SK-N-SH treated with all-trans-retinoic acid at 6 μM for 48 hours (cell line): ENCODE measurements around the gene ROPN1.
"Not testable (repeated sequence)": the region's sequence is repeated elsewhere in the genome, so short reads cannot be mapped to it uniquely, and the experiment has no call there.

ENCODE experiments used
- ATAC-seq: fragments of 200-7000 bp; cut with Tn5 transposase; 3 replicates; pipeline ENCODE4 v1.9.1; 2020; ENCODE audit warnings: mild to moderate bottlenecking, moderate library complexity
- CSDC2 ChIP-seq: fragments of 250-450 bp; sonication (Bioruptor Pico); IDR thresholded peaks from 2 replicates; pipeline ENCODE4 v1.5.0; 2020; ENCODE audit warnings: mild to moderate bottlenecking, moderate library complexity
- CSRNP3 ChIP-seq: fragments of 250-450 bp; sonication (Bioruptor Pico); IDR thresholded peaks from 2 replicates; pipeline ENCODE4 v1.5.1; 2021; ENCODE audit warnings: mild to moderate bottlenecking, moderate library complexity
- ESRRG ChIP-seq: fragments of 250-450 bp; sonication (Bioruptor Pico); IDR thresholded peaks from 2 replicates; pipeline ENCODE4 v1.6.1; 2021; ENCODE audit warnings: mild to moderate bottlenecking
- GLIS3 ChIP-seq: fragments of 250-450 bp; sonication (Bioruptor Pico); IDR thresholded peaks from 2 replicates; pipeline ENCODE4 v1.5.0; 2020; ENCODE audit warnings: mild to moderate bottlenecking, moderate library complexity
- ISL1 ChIP-seq: fragments of 250-450 bp; sonication (Bioruptor Pico); IDR thresholded peaks from 2 replicates; pipeline ENCODE4 v2.1.2; 2022; ENCODE audit warnings: mild to moderate bottlenecking, moderate library complexity
- OSR1 ChIP-seq: fragments of 250-450 bp; sonication (Bioruptor Pico); IDR thresholded peaks from 2 replicates; pipeline ENCODE4 v1.8.0; 2022; ENCODE audit warnings: moderate library complexity, mild to moderate bottlenecking, inconsistent platforms
- PATZ1 ChIP-seq: fragments of 250-450 bp; sonication (Bioruptor Pico); IDR thresholded peaks from 2 replicates; pipeline ENCODE4 v1.8.0; 2020; ENCODE audit warnings: mild to moderate bottlenecking, moderate library complexity, borderline replicate concordance
- RARB ChIP-seq: fragments of 250-450 bp; sonication (Bioruptor Pico); IDR thresholded peaks from 2 replicates; pipeline ENCODE4 v1.8.0; 2021; ENCODE audit warnings: mild to moderate bottlenecking, moderate library complexity
- TCF4 ChIP-seq: fragments of 250-450 bp; sonication (Bioruptor Pico); IDR thresholded peaks from 2 replicates; pipeline ENCODE4 v1.8.0; 2021; ENCODE audit warnings: mild to moderate bottlenecking, moderate library complexity, borderline replicate concordance
- TSHZ2 ChIP-seq: fragments of 250-450 bp; sonication (Bioruptor Pico); IDR thresholded peaks from 2 replicates; pipeline ENCODE4 v1.5.0; 2020; ENCODE audit warnings: mild to moderate bottlenecking, moderate library complexity
- ZFP3 ChIP-seq: fragments of 250-450 bp; sonication (Bioruptor Pico); IDR thresholded peaks from 2 replicates; pipeline ENCODE4 v1.5.0; 2020; ENCODE audit warnings: mild to moderate bottlenecking, moderate library complexity
- ZFP30 ChIP-seq: fragments of 450-650 bp; formaldehyde crosslinking; IDR thresholded peaks from 2 replicates; pipeline ENCODE4 v1.5.0; 2022; ENCODE audit warnings: mild to moderate bottlenecking, moderate library complexity
- ZNF565 ChIP-seq: fragments of 450-650 bp; formaldehyde crosslinking; conservative IDR thresholded peaks from 2 replicates; pipeline ENCODE4 v1.5.0; 2020; ENCODE audit warnings: low read depth, mild to moderate bottlenecking, moderate library complexity
- ZNF70 ChIP-seq: fragments of 450-650 bp; formaldehyde crosslinking; IDR thresholded peaks from 2 replicates; pipeline ENCODE4 v1.5.0; 2020; ENCODE audit warnings: mild to moderate bottlenecking, moderate library complexity
- ZNF8 ChIP-seq: fragments of 450-650 bp; formaldehyde crosslinking; IDR thresholded peaks from 2 replicates; pipeline ENCODE4 v1.5.0; 2020; ENCODE audit warnings: mild to moderate bottlenecking, moderate library complexity

ROPN1 gene

GRCh38 chr3:124033360-124034015, 41.6 kb upstream of the ROPN1 start, which contains the start of gene KALRN:
TSS of gene KALRN (plus strand) at chr3:124033369.
- TF ChIP-seq PATZ1 (CRISPR knock-in tag), result peak; percentile 35; the same call in 1 of the 2 replicates
- no peak for TF ChIP-seq CSRNP3 (CRISPR knock-in tag)
- ATAC-seq, result peak; percentile 37

GRCh38 chr3:124032881-124033359, 41.0 kb upstream of the ROPN1 start:
- TF ChIP-seq ISL1 (no peak), ZNF565 (CRISPR knock-in tag) (no peak), TSHZ2 (CRISPR knock-in tag) (no peak), PATZ1 (CRISPR knock-in tag) (no peak), CSDC2 (CRISPR knock-in tag) (no peak), ZFP3 (CRISPR knock-in tag) (no peak), ZNF8 (CRISPR knock-in tag) (no peak)
- ATAC-seq, result peak; percentile 87

GRCh38 chr3:124032311-124032880, 40.5 kb upstream of the ROPN1 start:
- peak; percentile 57 for ATAC-seq
- no peak for TF ChIP-seq ZNF70
- no peak for TF ChIP-seq ESRRG (CRISPR knock-in tag)
- TF ChIP-seq GLIS3, result no peak

GRCh38 chr3:124026516-124026915, 34.6 kb upstream of the ROPN1 start:
- no peak for ATAC-seq
- TF ChIP-seq ZFP30 (CRISPR knock-in tag) (no peak), RARB (CRISPR knock-in tag) (no peak), OSR1 (CRISPR knock-in tag) (no peak), TCF4 (CRISPR knock-in tag) (no peak), ZNF565 (CRISPR knock-in tag) (no peak), PATZ1 (CRISPR knock-in tag) (no peak), ISL1 (no peak)
- TF ChIP-seq, all 23 proteins: peak for 0

- not testable (repeated sequence) for ATAC-seq
Observed at GRCh38 chr3:124023531-124023930, 31.6 kb upstream of the ROPN1 start.
